ENCODE data around the gene GRM1. TPM values are rescaled to one million over a fixed set of nuclear protein-coding genes. Genes with fewer than 3 reads are reported as not detected.

GRM1 gene
- total and polyA plus RNA-seq, 2 of the 4 experiments (the other 2 are of a cell fraction): not detected

- DNase-seq (no peak), ATAC-seq (ENCODE audit: low read depth) (no peak)
- H3K14ac ChIP-seq (replicated peaks; ENCODE audit: low read depth, low read length): no peak overlapping the region
- no peak overlapping the region for H4K5ac ChIP-seq (ENCODE audit: low read depth, low read length)
- no peak overlapping the region for H3K4me3 ChIP-seq (ENCODE audit: insufficient read depth, low read depth, low read length)
- in situ Hi-C loops (cut with MboI; ENCODE audit: low sequenced_read_pairs): no loop called here
- H2AK9ac ChIP-seq (replicated peaks; ENCODE audit: low read depth, low read length, poor library complexity): no peak overlapping the region
- no peaks in the 10 kb centered on the region for H3K4me1 ChIP-seq (ENCODE audit: control insufficient read depth, insufficient read depth, low read length)
- dilution Hi-C loops (cut with HindIII; ENCODE audit: low sequenced_read_pairs, unreplicated experiment): no loop called here
- no peaks in the 10 kb centered on the region for H3K79me1 ChIP-seq (ENCODE audit: low read depth in 1 of 2, low read length in 2 of 2)
- CTCF ChIA-PET: no interaction called here
- H3K56ac ChIP-seq (ENCODE audit: extremely low read depth, insufficient read depth, low read length): no peak overlapping the region
- no peak overlapping the region for H2BK20ac ChIP-seq (ENCODE audit: low read depth, low read length)
- H3K9me3 ChIP-seq (ENCODE audit: control insufficient read depth, insufficient read depth, low read length): peaks cover 6% of the 10 kb centered on the region; the same call in 1 of the 2 replicates
- no TSS peak for BruUV-seq (replicated peaks)
- H2AK5ac ChIP-seq (ENCODE audit: low read depth, low read length): no peak overlapping the region
- H4K91ac ChIP-seq (ENCODE audit: insufficient read depth, low read depth, low read length): no peak overlapping the region
- H3K27ac ChIP-seq (ENCODE audit: insufficient read depth, low read length): no peak overlapping the region
- no peak overlapping the region for H2BK15ac ChIP-seq (ENCODE audit: low read depth, low read length)
- WGBS, 2 experiments (ENCODE audit: extremely low coverage in 2 of 2, insufficient read length in 1 of 2): no CpG with 5 or more reads among the region's 2 CpGs
- no peak overlapping the region for H3K23ac ChIP-seq (ENCODE audit: low read depth, low read length)
- no peak for TF ChIP-seq CEBPB (IDR thresholded peaks at IDR 0.05; ENCODE audit: low read depth, low read length)
- TF ChIP-seq NFE2L2 (IDR thresholded peaks at IDR 0.05; ENCODE audit: low read depth, low read length): no peak
- peak; percentile 70 for TF ChIP-seq MAFK (IDR thresholded peaks at IDR 0.05; ENCODE audit: low read depth, low read length)
- TF ChIP-seq, protein P1, sequence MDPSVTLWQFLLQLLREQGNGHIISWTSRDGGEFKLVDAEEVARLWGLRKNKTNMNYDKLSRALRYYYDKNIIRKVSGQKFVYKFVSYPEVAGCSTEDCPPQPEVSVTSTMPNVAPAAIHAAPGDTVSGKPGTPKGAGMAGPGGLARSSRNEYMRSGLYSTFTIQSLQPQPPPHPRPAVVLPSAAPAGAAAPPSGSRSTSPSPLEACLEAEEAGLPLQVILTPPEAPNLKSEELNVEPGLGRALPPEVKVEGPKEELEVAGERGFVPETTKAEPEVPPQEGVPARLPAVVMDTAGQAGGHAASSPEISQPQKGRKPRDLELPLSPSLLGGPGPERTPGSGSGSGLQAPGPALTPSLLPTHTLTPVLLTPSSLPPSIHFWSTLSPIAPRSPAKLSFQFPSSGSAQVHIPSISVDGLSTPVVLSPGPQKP (IDR thresholded peaks at IDR 0.05; ENCODE audit: borderline replicate concordance, low read depth, low read length): no peak
- no peaks in the 10 kb centered on the region for H4K20me1 ChIP-seq (ENCODE audit: insufficient read depth, low read length)
- no peak overlapping the region for H3K4ac ChIP-seq (ENCODE audit: low read depth, low read length)
- H2AFZ ChIP-seq (replicated peaks; ENCODE audit: low read length, poor library complexity): no peak overlapping the region
- H2BK120ac ChIP-seq (ENCODE audit: low read depth, low read length): no peak overlapping the region
- H2BK5ac ChIP-seq (ENCODE audit: low read depth, low read length, poor library complexity, severe bottlenecking): no peak overlapping the region
- no peak overlapping the region for H3K4me2 ChIP-seq (ENCODE audit: low read depth, low read length)
- H4K8ac ChIP-seq (ENCODE audit: low read depth in 2 of 2, low read length in 2 of 2): no peak overlapping the region
- H3K18ac ChIP-seq (ENCODE audit: low read depth, low read length): no peak overlapping the region
- H3K36me3 ChIP-seq (ENCODE audit: control insufficient read depth, insufficient read depth, low read length): no peaks in the 10 kb centered on the region
- intact Hi-C loops (cut with micrococcal nuclease): no loop called here
- H3K9me1 ChIP-seq (ENCODE audit: insufficient read depth, low read length): no peaks in the 10 kb centered on the region
- POLR2A ChIA-PET (ENCODE audit: unreplicated experiment): no interaction called here
- no peaks in the 10 kb centered on the region for H3K27me3 ChIP-seq (ENCODE audit: control insufficient read depth, insufficient read depth, low read length)
- no peak overlapping the region for H3K9ac ChIP-seq (ENCODE audit: low read depth, low read length)
Measured at GRCh38 chr6:146127447-146128215, 98.8 kb downstream of the GRM1 start.

Measured in IMR-90 (cell line).